ENCODE results near the gene FMN1.

The FMN1 gene

DNA sequence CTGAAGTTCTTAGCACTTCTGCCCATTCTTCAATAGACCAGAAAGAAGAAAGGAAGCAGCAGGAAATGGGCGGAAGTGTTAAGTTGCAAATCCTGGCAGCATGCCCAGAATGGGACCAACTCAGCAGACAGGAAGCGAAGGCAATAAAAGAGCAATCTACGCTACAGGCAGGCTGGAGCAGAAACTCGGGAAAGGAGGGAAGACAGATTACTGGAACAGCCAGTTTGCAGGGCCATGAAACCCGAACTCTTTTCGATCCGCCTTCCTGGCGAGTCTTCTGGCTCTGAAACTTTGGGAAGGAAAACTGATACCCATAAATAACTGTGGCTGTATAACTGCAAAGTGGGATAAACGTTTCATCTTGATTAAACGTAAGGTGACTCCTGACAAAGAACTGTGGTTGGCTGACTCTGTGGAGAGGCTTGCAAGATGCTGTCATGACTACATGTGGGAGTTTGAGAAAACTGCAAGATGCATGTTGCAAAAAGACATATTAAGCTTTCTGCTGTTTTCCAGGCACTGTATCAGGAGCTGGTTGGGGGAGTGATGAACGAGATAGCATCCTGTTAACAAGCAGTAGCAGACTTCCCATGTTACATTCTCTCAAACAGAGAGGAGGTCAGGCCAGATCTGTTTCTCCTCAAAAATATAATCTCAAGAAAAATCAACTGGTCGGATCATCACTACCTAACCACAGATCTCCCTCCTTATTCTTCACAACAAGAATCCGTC, 67.8 kb downstream of the FMN1 start:
- in situ Hi-C loops (cut with MboI; ENCODE audit: low sequenced_read_pairs): no loop called here

DNA sequence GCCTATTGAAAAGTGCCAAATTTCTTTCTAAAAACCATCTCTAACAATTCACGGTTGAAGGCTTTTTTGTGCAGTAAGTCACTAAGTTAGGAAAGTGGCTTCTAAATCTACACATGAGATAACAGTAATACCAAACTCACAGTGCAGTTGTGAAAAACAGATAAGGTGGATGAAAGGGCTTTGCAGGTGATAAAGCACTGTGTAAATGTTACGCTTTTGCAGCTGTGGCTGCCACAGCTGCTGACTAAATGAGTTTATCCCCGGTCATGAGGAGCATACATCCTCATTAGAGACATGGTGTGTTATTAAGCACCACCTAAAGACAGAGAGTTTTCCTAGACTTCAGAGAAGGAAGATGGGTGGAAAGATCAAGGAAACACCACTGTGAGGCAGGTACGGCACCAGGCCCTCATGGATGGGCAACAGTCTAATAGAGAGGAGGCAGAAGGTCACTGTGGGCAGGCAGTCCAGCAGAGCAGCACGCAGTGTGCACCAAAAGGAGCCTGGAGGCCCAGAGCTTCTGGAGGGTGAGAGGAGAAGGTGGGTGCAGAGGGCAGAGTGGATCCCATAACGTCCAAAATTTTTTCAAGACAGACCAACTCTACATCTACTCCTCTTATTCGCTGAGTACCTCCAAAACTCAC, 68.5 kb downstream of the FMN1 start:
- in situ Hi-C loops (cut with MboI; ENCODE audit: low sequenced_read_pairs): no loop called here

GRCh38 chr15:33124811-33125210, 69.7 kb downstream of the FMN1 start:
- in situ Hi-C loops (cut with MboI; ENCODE audit: low sequenced_read_pairs): no loop called here

DNA sequence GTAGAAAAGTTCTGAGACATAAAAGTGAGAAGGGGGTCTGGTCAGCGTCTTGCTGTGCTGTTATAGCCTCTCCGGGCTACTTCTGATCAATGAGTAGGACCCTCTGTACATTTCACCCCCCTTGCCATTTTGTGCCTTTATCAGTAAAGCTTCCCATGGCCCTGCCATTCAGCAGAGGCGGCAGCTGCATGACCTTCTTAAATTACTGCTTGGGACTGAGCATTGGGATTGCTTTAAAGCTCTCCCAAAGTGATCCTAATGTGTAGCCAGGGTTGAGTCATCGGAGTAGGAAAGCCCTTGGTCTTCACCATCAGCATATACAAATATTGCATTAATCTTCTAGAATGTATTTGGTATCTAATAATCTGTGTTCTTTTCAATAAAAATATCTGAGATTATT, 70.2 kb downstream of the FMN1 start:
- in situ Hi-C loops (cut with MboI; ENCODE audit: low sequenced_read_pairs): no loop called here

- in situ Hi-C loops (cut with MboI; ENCODE audit: low sequenced_read_pairs): no loop called here
Observed at GRCh38 chr15:33119865-33120264, 74.6 kb downstream of the FMN1 start.

GRCh38 chr15:33119273-33119672, 75.2 kb downstream of the FMN1 start:
- in situ Hi-C loops (cut with MboI; ENCODE audit: low sequenced_read_pairs): no loop called here

DNA sequence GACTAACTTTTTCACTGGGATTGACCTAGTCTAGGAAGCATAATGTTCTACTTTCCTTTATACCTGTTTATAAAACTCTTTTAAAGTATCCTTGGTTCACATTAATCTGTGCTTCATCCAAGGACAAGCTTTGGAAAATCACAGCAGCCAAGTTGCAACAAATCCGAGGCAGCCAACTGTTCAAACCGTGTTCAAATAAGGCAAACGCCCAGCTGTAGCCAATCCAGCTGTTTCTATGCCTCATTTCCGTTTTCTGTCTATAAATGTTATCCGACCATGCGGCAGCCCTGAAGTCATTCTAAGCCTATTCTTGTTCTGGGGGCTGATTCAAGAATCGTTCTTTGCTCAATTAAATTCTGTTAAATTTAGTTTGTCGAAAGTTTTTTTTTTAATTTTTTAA, 78.3 kb downstream of the FMN1 start:
- in situ Hi-C loops (cut with MboI; ENCODE audit: low sequenced_read_pairs): no loop called here

GRCh38 chr15:33115191-33115861, 79.2 kb downstream of the FMN1 start:
- in situ Hi-C loops (cut with MboI; ENCODE audit: low sequenced_read_pairs): no loop called here

DNA sequence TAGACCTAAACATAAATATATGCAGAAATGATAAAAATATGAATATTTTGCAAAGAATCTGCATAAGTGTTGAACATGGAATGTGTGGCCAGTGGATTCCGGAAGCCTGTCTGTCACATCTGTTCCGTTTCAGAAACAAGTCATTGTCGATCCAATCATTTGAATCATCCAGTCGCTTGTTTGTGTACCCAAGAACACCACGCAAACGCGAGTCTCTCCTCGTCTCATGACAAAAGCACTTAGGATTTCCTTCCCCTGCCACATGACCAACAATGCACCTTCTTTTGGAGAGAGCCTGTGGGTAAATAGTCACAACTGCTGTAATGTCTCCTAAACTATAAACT, 80.2 kb downstream of the FMN1 start:
- in situ Hi-C loops (cut with MboI; ENCODE audit: low sequenced_read_pairs): no loop called here

DNA sequence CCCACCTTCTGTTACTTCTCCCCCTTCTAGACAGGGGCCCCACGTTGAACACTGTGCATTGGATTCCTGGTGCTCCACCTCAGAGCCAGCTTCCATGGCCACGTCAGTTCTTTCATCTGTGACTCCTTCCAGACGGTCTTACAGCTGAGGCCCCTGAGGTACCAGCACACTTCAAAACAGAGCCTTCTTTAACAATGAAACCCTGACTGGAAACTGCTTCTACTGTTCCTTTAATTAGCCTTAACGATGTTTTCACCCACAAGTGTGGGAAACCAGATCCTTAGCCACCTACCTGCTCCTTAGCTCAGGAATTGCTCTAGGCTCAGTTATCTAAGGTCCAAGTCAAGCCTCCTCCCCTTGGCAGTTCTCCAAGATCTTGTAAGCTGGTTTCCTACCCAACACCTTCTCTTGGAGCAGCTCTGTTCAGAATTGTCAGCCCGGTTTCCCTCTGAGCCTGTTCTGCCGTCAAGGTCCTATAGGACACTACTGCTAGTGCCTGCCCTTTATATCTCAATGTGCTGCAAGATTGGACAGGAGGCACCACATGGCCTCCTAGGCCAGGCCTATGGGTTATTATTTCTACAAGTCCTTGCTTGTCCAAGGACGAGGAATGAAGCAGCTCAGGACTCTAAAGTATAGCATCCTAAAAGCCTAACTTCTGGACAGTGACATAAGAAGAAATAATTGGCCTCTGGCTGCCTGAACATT, 80.7 kb downstream of the FMN1 start:
- in situ Hi-C loops (cut with MboI; ENCODE audit: low sequenced_read_pairs): no loop called here

GRCh38 chr15:33112541-33113105, 81.9 kb downstream of the FMN1 start:
- in situ Hi-C loops (cut with MboI; ENCODE audit: low sequenced_read_pairs): no loop called here

- in situ Hi-C loops (cut with MboI; ENCODE audit: low sequenced_read_pairs): no loop called here
Observed at GRCh38 chr15:33111041-33111451, 83.5 kb downstream of the FMN1 start.

DNA sequence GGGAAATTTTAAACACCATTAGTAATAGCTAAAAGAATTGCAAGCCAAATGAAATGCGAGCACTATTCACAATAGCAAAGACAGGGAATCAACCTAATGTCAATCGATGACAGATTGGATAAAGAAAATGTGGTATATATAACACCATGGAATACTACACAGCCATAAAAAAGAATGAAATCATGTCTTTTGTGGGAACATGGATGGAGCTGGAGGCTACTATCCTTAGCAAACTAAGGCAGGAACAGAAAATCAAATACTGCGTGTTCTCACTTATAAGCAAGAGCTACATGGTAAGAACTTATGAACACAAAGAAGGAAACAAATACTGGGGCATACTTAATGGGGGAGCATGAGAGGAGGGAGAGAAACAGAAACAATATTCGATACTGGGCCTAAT, 85.2 kb downstream of the FMN1 start:
- in situ Hi-C loops (cut with MboI; ENCODE audit: low sequenced_read_pairs): no loop called here

GRCh38 chr15:33108518-33108917, 86.0 kb downstream of the FMN1 start:
- in situ Hi-C loops (cut with MboI; ENCODE audit: low sequenced_read_pairs): no loop called here

GRCh38 chr15:33107950-33108349, 86.6 kb downstream of the FMN1 start:
- in situ Hi-C loops (cut with MboI; ENCODE audit: low sequenced_read_pairs): no loop called here

DNA sequence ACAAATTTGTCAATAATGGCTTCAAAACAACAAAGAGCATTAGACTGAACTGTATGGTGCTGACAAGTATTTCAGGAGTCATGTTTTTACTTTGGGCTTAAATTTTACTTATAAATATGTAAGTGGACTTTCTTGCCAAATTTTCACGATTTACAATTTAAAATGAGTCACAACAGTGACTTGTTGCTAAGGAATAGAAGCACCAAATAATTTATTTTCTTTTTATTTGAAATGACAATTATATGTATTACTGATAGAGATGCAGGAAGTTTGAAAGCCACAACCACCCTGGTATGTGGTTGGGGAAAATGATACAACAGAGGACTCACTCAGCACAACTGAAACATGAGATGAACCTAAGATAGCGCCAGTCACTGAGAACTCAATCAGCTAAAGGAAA, 90.3 kb downstream of the FMN1 start:
- in situ Hi-C loops (cut with MboI; ENCODE audit: low sequenced_read_pairs): no loop called here

- in situ Hi-C loops (cut with MboI; ENCODE audit: low sequenced_read_pairs): no loop called here
Observed at GRCh38 chr15:33101036-33101435, 93.5 kb downstream of the FMN1 start.

DNA sequence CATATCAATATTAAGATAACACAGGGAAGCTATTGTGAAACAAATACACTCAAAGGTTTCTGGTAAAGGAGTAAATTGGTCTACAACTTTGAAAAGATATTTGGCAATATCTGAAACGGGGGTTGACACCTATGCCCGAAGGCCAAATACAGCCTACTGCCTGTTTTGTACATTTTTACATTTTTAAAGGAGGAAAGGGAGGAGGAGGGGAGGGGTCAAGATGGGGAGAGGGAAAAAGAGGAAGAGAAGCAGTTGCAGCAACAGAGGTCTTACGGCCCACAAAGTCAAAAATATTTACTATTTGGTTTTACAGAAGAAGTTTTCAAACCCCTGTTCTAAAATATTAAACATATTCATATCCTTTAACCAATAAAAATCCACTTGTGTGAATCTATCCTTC, 94.2 kb downstream of the FMN1 start:
- in situ Hi-C loops (cut with MboI; ENCODE audit: low sequenced_read_pairs): no loop called here

GRCh38 chr15:33099739-33100138, 94.8 kb downstream of the FMN1 start:
- in situ Hi-C loops (cut with MboI; ENCODE audit: low sequenced_read_pairs): no loop called here

- in situ Hi-C loops (cut with MboI; ENCODE audit: low sequenced_read_pairs): no loop called here
Observed at GRCh38 chr15:33099213-33099612, 95.3 kb downstream of the FMN1 start.
